A549 (cell line): Measurements from ENCODE around the gene ADAMTSL3. TPM values are rescaled to one million over a fixed set of nuclear protein-coding genes. Genes with fewer than 3 reads are reported as not detected.

Source experiments
- ATAC-seq, 2 experiments: fragments of 200-7000 bp in 1 of 2; fragments of >200 bp in 1 of 2; cut with Nextera tagmentation in 1 of 2; cut with Tn5 transposase in 1 of 2; 3 replicates each; pipeline versions ENCODE4 v1.8.0 to v1.9.1; 2018 to 2020; ENCODE audit warnings: mild to moderate bottlenecking in 1 of 2, moderate library complexity in 1 of 2
- CTCF ChIA-PET: fragments of 300-600 bp; sonication (Branson Sonifier 250); formaldehyde crosslinking; extraction: SDS; loops from one replicate; lab custom pipeline; 2021; ENCODE audit warnings: antibody characterized with exemption, inconsistent platforms; lab: Yijun Ruan, JAX
- POLR2A ChIA-PET: fragments of 350-600 bp; formaldehyde crosslinking; extraction: SDS; loops from one replicate; lab custom pipeline; 2021; ENCODE audit warnings: antibody characterized with exemption, inconsistent platforms; lab: Yijun Ruan, JAX
- DNase-seq, 2 experiments: peaks; one replicate each; pipeline versions ENCODE4 v3.0.0 to v3.0.0-alpha.2; 2011 to 2016; ENCODE audit warnings: low read depth in 1 of 2, low spot score in 1 of 2
- FAIRE-seq: peaks from 2 replicates; lab custom pipeline; 2011; peaks lifted over from hg19 to GRCh38; lab: Jason Lieb, UNC
- H3K27ac ChIP-seq, 2 experiments: fragments of >200 bp; sonication (Bioruptor Twin); formaldehyde crosslinking; 3 replicates each; pipeline ENCODE4 v1.5.1; 2016 to 2017
- H3K4me1 ChIP-seq: fragments of >200 bp; sonication (Bioruptor Twin); formaldehyde crosslinking; 3 replicates; pipeline ENCODE4 v1.6.1; 2016
- H3K4me2 ChIP-seq: fragments of >200 bp; sonication (Bioruptor Twin); formaldehyde crosslinking; 3 replicates; pipeline ENCODE4 v1.6.1; 2016
- H3K4me3 ChIP-seq: fragments of >200 bp; sonication (Bioruptor Twin); formaldehyde crosslinking; 3 replicates; pipeline ENCODE4 v1.5.1; 2016
- H3K9me3 ChIP-seq: fragments of >200 bp; sonication (Bioruptor Twin); formaldehyde crosslinking; 3 replicates; pipeline ENCODE4 v1.6.1; 2016
- ATOH8 ChIP-seq: fragments of 250-450 bp; sonication (Bioruptor Pico); IDR thresholded peaks from 2 replicates; pipeline ENCODE4 v1.5.0; 2020; ENCODE audit warnings: low read depth, mild to moderate bottlenecking, moderate library complexity
- BHLHE40 ChIP-seq: IDR thresholded peaks from 2 replicates; pipeline ENCODE4 v1.6.1; 2012; ENCODE audit warnings: low read depth, low read length, inconsistent platforms
- CBX2 ChIP-seq: fragments of 200-600 bp; sonication (generic); IDR thresholded peaks from 2 replicates; pipeline ENCODE4 v1.6.1; 2016; ENCODE audit warnings: low read depth, mild to moderate bottlenecking, borderline replicate concordance
- CBX8 ChIP-seq: fragments of 200-600 bp; sonication (generic); IDR thresholded peaks from 2 replicates; pipeline ENCODE4 v1.6.1; 2016
- EHF ChIP-seq: fragments of 250-450 bp; sonication (Bioruptor Pico); IDR thresholded peaks from 2 replicates; pipeline ENCODE4 v1.5.0; 2020; ENCODE audit warnings: mild to moderate bottlenecking
- EHMT2 ChIP-seq: fragments of 200-600 bp; sonication (generic); IDR thresholded peaks from 2 replicates; pipeline ENCODE4 v1.6.1; 2016; ENCODE audit warnings: antibody characterized with exemption, low read depth, mild to moderate bottlenecking, moderate library complexity
- ELK1 ChIP-seq: fragments of 150-350 bp; IDR thresholded peaks from 2 replicates; pipeline ENCODE4 v1.6.1; 2014; ENCODE audit warnings: low read depth, mild to moderate bottlenecking, low read length
- EP300 ChIP-seq, 2 experiments: fragments of >200 bp; sonication (Bioruptor Twin); formaldehyde crosslinking; IDR thresholded peaks; 2 replicates in 1 of 2; 3 replicates in 1 of 2; pipeline ENCODE4 v1.6.1; 2016 to 2017
- FOSB ChIP-seq: fragments of 250-450 bp; sonication (Bioruptor Pico); IDR thresholded peaks from 2 replicates; pipeline ENCODE4 v1.5.0; 2020; ENCODE audit warnings: mild to moderate bottlenecking, moderate library complexity
- GATA3 ChIP-seq: IDR thresholded peaks from 2 replicates; pipeline ENCODE4 v1.6.1; 2012; ENCODE audit warnings: borderline replicate concordance
- HDAC2 ChIP-seq: fragments of 200-600 bp; sonication (generic); IDR thresholded peaks from 2 replicates; pipeline ENCODE4 v1.6.1; 2016
- HOXA7 ChIP-seq: fragments of 250-450 bp; sonication (Bioruptor Pico); IDR thresholded peaks from 2 replicates; pipeline ENCODE4 v1.5.0; 2020; ENCODE audit warnings: mild to moderate bottlenecking, moderate library complexity
- HOXB13 ChIP-seq: fragments of 250-450 bp; sonication (Bioruptor Pico); IDR thresholded peaks from 2 replicates; pipeline ENCODE4 v1.5.0; 2020; ENCODE audit warnings: low read depth, mild to moderate bottlenecking, moderate library complexity
- HOXB5 ChIP-seq: fragments of 250-450 bp; sonication (Bioruptor Pico); IDR thresholded peaks from 2 replicates; pipeline ENCODE4 v1.5.0; 2020; ENCODE audit warnings: mild to moderate bottlenecking, moderate library complexity
- JUNB ChIP-seq: fragments of >200 bp; sonication (Bioruptor Twin); formaldehyde crosslinking; IDR thresholded peaks from 2 replicates; pipeline ENCODE4 v1.6.1; 2016
- MAFK ChIP-seq: fragments of 450-650 bp; IDR thresholded peaks from 2 replicates; pipeline ENCODE4 v1.6.1; 2014; ENCODE audit not compliant: partially characterized antibody
- MYC ChIP-seq: IDR thresholded peaks from 2 replicates; pipeline ENCODE4 v1.6.1; 2012; ENCODE audit warnings: mild to moderate bottlenecking, inconsistent platforms, low read length, improper control_type of control experiment, borderline replicate concordance
- NFE2L2 ChIP-seq: fragments of 150-350 bp; conservative IDR thresholded peaks from 2 replicates; pipeline ENCODE4 v1.6.1; 2014; ENCODE audit warnings: low read length
- NR3C1 ChIP-seq: fragments of >200 bp; sonication (Bioruptor Twin); formaldehyde crosslinking; IDR thresholded peaks from 3 replicates; pipeline ENCODE4 v1.6.1; 2017
- PHF8 ChIP-seq: fragments of 200-600 bp; sonication (generic); IDR thresholded peaks from 2 replicates; pipeline ENCODE4 v1.6.1; 2016; ENCODE audit warnings: low read depth, mild to moderate bottlenecking, antibody characterized with exemption, moderate library complexity, borderline replicate concordance
- POLR2A ChIP-seq: IDR thresholded peaks from 2 replicates; pipeline ENCODE4 v1.6.1; 2012; ENCODE audit warnings: mild to moderate bottlenecking, low read length
- RAD21 ChIP-seq, 2 experiments: fragments of >200 bp in 1 of 2; sonication (Bioruptor Twin) in 1 of 2; formaldehyde crosslinking in 1 of 2; IDR thresholded peaks in 1 of 2; conservative IDR thresholded peaks in 1 of 2; 2 replicates in 1 of 2; 3 replicates in 1 of 2; pipeline ENCODE4 v1.6.1; 2012 to 2018; ENCODE audit warnings: inconsistent platforms in 1 of 2
- RARB ChIP-seq: fragments of 250-450 bp; sonication (Bioruptor Pico); IDR thresholded peaks from 2 replicates; pipeline ENCODE4 v1.8.0; 2021; ENCODE audit warnings: mild to moderate bottlenecking, moderate library complexity
- TFCP2L1 ChIP-seq: fragments of 250-450 bp; sonication (Bioruptor Pico); IDR thresholded peaks from 2 replicates; pipeline ENCODE4 v1.5.0; 2021; ENCODE audit warnings: mild to moderate bottlenecking
- TP53 ChIP-seq: fragments of 250-450 bp; sonication (Bioruptor Pico); IDR thresholded peaks from 2 replicates; pipeline ENCODE4 v1.5.0; 2021; ENCODE audit warnings: mild to moderate bottlenecking, moderate library complexity
- ZFP36 ChIP-seq: fragments of 450-650 bp; IDR thresholded peaks from 2 replicates; pipeline ENCODE4 v1.6.1; 2014; ENCODE audit warnings: borderline replicate concordance; ENCODE audit not compliant: partially characterized antibody
- WGBS: methylation state at CpG from one replicate; pipeline ENCODE4 v1.1.6; 2017; ENCODE audit errors: missing lambda C conversion rate; 5-methylcytosine and 5-hydroxymethylcytosine counted together
- polyA plus RNA-seq, 4 experiments: library from polyadenylated mRNA; depleted of rRNA in 3 of 4; stranded (reverse); fragments of >200 nt; fragmentation: RNase III in 1 of 4; extraction: RNeasy Plus Mini Kit Qiagen cat#74134 plus additional on column Dnase treatment in 1 of 4; gene quantifications; 2 replicates in 3 of 4; 3 replicates in 1 of 4; pipeline ENCODE4 v1.2.3, GENCODE V29; 2011 to 2017
- TF ChIP-seq, protein P1 (sequence below): IDR thresholded peaks from 2 replicates; pipeline ENCODE4 v1.6.1; 2012
- TF ChIP-seq, protein P2 (sequence below): fragments of 450-650 bp; IDR thresholded peaks from 2 replicates; pipeline ENCODE4 v1.6.1; 2014; ENCODE audit warnings: antibody characterized with exemption
- TF ChIP-seq, protein P3 (sequence below): fragments of >200 bp; sonication (Bioruptor Twin); formaldehyde crosslinking; IDR thresholded peaks from 3 replicates; pipeline ENCODE4 v1.5.1; 2016

Gene ADAMTSL3
- polyA plus RNA-seq, 2 of the 4 experiments (the other 2 are of a cell fraction): 0.22 to 0.25 TPM

DNA sequence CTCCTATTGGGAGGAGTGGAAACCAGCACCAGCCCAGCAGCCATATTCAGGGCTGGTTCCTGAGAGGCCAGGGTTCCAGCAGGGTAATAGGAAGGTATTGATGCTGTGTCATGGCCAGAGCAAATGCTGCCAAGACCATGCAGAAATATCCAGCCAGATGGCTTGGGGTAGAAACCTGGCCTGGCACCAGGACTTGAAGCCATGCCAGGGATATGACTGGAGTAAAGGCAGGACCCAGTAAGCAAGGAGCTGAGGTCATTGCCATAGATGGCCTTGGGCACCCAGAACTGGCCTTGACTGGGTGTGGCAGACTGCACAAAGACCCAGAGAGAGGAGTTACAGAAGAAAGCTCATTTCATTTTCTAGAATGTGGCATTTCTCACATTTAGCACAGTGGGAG lies 324.1 kb downstream of the ADAMTSL3 start:
- Histone ChIP-seq H3K4me3 (no peak overlapping the region), H3K27ac (no peak overlapping the region), H3K9me3 (peaks cover 12% of the 10 kb centered on the region), H3K4me2 (no peak overlapping the region), H3K4me1 (no peaks in the 10 kb centered on the region)
- DNase-seq (no peak), FAIRE-seq (no peak), ATAC-seq (no peak)
- CTCF ChIA-PET: no interaction called here
- TF ChIP-seq PHF8: no peak
- TF ChIP-seq EHF (CRISPR knock-in tag): no peak
- no peak for TF ChIP-seq TP53 (CRISPR knock-in tag)
- no peak for TF ChIP-seq HDAC2
- TF ChIP-seq RAD21 (conservative IDR thresholded peaks at IDR 0.05 in 1 of 2, IDR thresholded peaks at IDR 0.05 in 1 of 2): no peak
- no peak for TF ChIP-seq EHMT2
- TF ChIP-seq, protein P1, sequence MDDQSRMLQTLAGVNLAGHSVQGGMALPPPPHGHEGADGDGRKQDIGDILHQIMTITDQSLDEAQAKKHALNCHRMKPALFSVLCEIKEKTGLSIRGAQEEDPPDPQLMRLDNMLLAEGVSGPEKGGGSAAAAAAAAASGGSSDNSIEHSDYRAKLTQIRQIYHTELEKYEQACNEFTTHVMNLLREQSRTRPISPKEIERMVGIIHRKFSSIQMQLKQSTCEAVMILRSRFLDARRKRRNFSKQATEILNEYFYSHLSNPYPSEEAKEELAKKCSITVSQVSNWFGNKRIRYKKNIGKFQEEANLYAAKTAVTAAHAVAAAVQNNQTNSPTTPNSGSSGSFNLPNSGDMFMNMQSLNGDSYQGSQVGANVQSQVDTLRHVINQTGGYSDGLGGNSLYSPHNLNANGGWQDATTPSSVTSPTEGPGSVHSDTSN: no peak
- TF ChIP-seq, protein P2, sequence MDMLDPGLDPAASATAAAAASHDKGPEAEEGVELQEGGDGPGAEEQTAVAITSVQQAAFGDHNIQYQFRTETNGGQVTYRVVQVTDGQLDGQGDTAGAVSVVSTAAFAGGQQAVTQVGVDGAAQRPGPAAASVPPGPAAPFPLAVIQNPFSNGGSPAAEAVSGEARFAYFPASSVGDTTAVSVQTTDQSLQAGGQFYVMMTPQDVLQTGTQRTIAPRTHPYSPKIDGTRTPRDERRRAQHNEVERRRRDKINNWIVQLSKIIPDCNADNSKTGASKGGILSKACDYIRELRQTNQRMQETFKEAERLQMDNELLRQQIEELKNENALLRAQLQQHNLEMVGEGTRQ: no peak
- no peak for TF ChIP-seq RARB (CRISPR knock-in tag)
- no peak for TF ChIP-seq HOXB5 (CRISPR knock-in tag)
- no peak for TF ChIP-seq MYC
- TF ChIP-seq FOSB (CRISPR knock-in tag): no peak
- POLR2A ChIA-PET: no interaction called here

GRCh38 chr15:83978588-83978987 lies 324.7 kb downstream of the ADAMTSL3 start:
- H3K9me3 ChIP-seq: peaks cover 12% of the 10 kb centered on the region
- ATAC-seq: no peak
- H3K4me3 ChIP-seq: no peak overlapping the region
- no peak for DNase-seq
- no peaks in the 10 kb centered on the region for H3K4me1 ChIP-seq
- POLR2A ChIA-PET: no interaction called here
- TF ChIP-seq EP300 (IDR thresholded peaks at IDR 0.05) (no peak), RARB (CRISPR knock-in tag) (no peak), ZFP36 (no peak), BHLHE40 (no peak), HDAC2 (no peak), HOXA7 (CRISPR knock-in tag) (no peak), NFE2L2 (no peak), POLR2A (no peak), TFCP2L1 (CRISPR knock-in tag) (no peak), ATOH8 (CRISPR knock-in tag) (no peak), MAFK (no peak)
- TF ChIP-seq, protein P1: no peak
- TF ChIP-seq, all 56 proteins: peak for 0
- Histone ChIP-seq H3K27ac (no peak overlapping the region), H3K4me2 (no peak overlapping the region)
- no peak for FAIRE-seq
- WGBS: 0% methylated on average over 3 of the region's 3 CpGs
- CTCF ChIA-PET: no interaction called here

DNA sequence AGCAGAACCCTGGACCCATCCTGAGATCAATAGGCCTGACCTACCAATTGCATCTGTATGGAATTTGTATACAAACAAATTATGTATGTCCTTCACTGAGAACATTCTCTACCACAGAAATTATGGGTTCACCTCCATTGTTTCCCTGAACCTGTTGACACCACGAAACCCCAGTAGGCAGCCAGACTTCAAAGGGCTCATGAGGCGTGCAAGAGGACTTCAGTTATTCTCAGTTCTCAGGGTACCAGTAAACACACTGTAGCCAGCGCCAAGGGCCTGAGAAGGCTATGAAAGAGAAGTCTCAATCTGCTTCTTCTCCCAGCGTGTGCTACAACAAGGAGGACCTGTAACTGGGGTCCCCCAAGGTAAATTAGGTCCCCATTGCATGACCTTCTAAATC lies 326.7 kb downstream of the ADAMTSL3 start:
- FAIRE-seq (no peak), ATAC-seq (no peak), DNase-seq (no peak)
- Histone ChIP-seq H3K9me3 (peaks cover 12% of the 10 kb centered on the region), H3K27ac (no peak overlapping the region), H3K4me1 (no peaks in the 10 kb centered on the region), H3K4me2 (no peak overlapping the region), H3K4me3 (no peak overlapping the region)
- ChIA-PET POLR2A (no interaction called here), CTCF (no interaction called here)
- 3% methylated on average over 4 of the region's 4 CpGs for WGBS
- no peak for TF ChIP-seq EHMT2
- no peak for TF ChIP-seq CBX2
- TF ChIP-seq CBX8: no peak
- TF ChIP-seq GATA3: no peak
- no peak for TF ChIP-seq NR3C1
- TF ChIP-seq JUNB: no peak
- TF ChIP-seq HOXB13 (CRISPR knock-in tag): no peak
- TF ChIP-seq ELK1: no peak
- TF ChIP-seq TP53 (CRISPR knock-in tag): no peak
- TF ChIP-seq ATOH8 (CRISPR knock-in tag): no peak
- TF ChIP-seq PHF8: no peak
- TF ChIP-seq, protein P3, sequence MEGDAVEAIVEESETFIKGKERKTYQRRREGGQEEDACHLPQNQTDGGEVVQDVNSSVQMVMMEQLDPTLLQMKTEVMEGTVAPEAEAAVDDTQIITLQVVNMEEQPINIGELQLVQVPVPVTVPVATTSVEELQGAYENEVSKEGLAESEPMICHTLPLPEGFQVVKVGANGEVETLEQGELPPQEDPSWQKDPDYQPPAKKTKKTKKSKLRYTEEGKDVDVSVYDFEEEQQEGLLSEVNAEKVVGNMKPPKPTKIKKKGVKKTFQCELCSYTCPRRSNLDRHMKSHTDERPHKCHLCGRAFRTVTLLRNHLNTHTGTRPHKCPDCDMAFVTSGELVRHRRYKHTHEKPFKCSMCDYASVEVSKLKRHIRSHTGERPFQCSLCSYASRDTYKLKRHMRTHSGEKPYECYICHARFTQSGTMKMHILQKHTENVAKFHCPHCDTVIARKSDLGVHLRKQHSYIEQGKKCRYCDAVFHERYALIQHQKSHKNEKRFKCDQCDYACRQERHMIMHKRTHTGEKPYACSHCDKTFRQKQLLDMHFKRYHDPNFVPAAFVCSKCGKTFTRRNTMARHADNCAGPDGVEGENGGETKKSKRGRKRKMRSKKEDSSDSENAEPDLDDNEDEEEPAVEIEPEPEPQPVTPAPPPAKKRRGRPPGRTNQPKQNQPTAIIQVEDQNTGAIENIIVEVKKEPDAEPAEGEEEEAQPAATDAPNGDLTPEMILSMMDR: no peak
